NK-92 (cell line): ENCODE data around the gene IGLL1.
"Not testable (repeated sequence)": the region's sequence is repeated elsewhere in the genome, so short reads cannot be mapped to it uniquely, and the experiment has no call there.

Source experiments
- DNase-seq: peaks from one replicate; lab custom pipeline; 2025; ENCODE audit not compliant: unreplicated experiment; lab: John Stamatoyannopoulos, UW

IGLL1 gene

GRCh38 chr22:23564276-23564675 is 15.8 kb downstream of the IGLL1 start:
- no peak for DNase-seq

GRCh38 chr22:23563111-23563510 is 17.0 kb downstream of the IGLL1 start:
- no peak for DNase-seq

- no peak for DNase-seq
These were observed 17.9 kb downstream of the IGLL1 start for GRCh38 chr22:23562186-23562585.

- DNase-seq = not testable (repeated sequence)
These were observed 19.0 kb downstream of the IGLL1 start for GRCh38 chr22:23561025-23561510.

GRCh38 chr22:23560215-23560614 is 19.9 kb downstream of the IGLL1 start:
- DNase-seq = not testable (repeated sequence)

GRCh38 chr22:23557467-23557866 is 22.6 kb downstream of the IGLL1 start:
- no peak for DNase-seq

GRCh38 chr22:23557036-23557435 is 23.1 kb downstream of the IGLL1 start:
- DNase-seq = no peak

GRCh38 chr22:23556026-23556620 is 24.0 kb downstream of the IGLL1 start:
- no peak for DNase-seq

- no peak for DNase-seq
These were observed 25.0 kb downstream of the IGLL1 start for GRCh38 chr22:23555118-23555517.

- no peak for DNase-seq
These were observed 25.9 kb downstream of the IGLL1 start for GRCh38 chr22:23553924-23554870.

- DNase-seq = no peak
These were observed 26.7 kb downstream of the IGLL1 start for GRCh38 chr22:23553438-23553837.

- no peak for DNase-seq
These were observed 27.5 kb downstream of the IGLL1 start for GRCh38 chr22:23552573-23552972.

GRCh38 chr22:23551385-23551784 is 28.7 kb downstream of the IGLL1 start:
- DNase-seq = no peak

GRCh38 chr22:23550049-23550650 is 29.9 kb downstream of the IGLL1 start:
- no peak for DNase-seq

- DNase-seq = no peak
These were observed 30.9 kb downstream of the IGLL1 start for GRCh38 chr22:23549198-23549595.

- no peak for DNase-seq
These were observed 31.4 kb downstream of the IGLL1 start for GRCh38 chr22:23548501-23549197.

- DNase-seq = no peak
These were observed 32.1 kb downstream of the IGLL1 start for GRCh38 chr22:23547818-23548500.

GRCh38 chr22:23547382-23547781 is 32.7 kb downstream of the IGLL1 start:
- not testable (repeated sequence) for DNase-seq

- no peak for DNase-seq
These were observed 35.2 kb downstream of the IGLL1 start for GRCh38 chr22:23544852-23545251.

GRCh38 chr22:23543506-23544000 is 36.5 kb downstream of the IGLL1 start:
- not testable (repeated sequence) for DNase-seq
